Heart left ventricle (tissue), 13 donors: ENCODE data around the gene KRTAP5-6.

Source experiments
- POLR2A ChIP-seq, 2 donors: fragments of 450-650 bp; IDR thresholded peaks; one replicate each; pipeline ENCODE4 v1.6.1; 2017; ENCODE audit warnings: antibody characterized with exemption in 2 of 2, mild to moderate bottlenecking in 2 of 2, moderate library complexity in 2 of 2
- TF ChIP-seq, protein P1 (sequence below), 12 donors: fragments of 200-600 bp; sonication (generic) in 4 of 12; IDR thresholded peaks; one replicate each; pipeline versions ENCODE4 v1.5.0 to v1.8.0; 2018 to 2022; ENCODE audit warnings: antibody characterized with exemption in 12 of 12, mild to moderate bottlenecking in 5 of 12
- donor health status: ischemic (EF 13 %, LVEDD 7.1; RV severe dilation, severe dysfunction).
- donor health status: DM: no; HTN: yes; CAD: no.
- donor health status: DM: no; HTN: no; CAD: no.
- donor health status: ischemic (EF 25% LVEDD 6.9; RV normal size, moderate dysfunction).
- donor health status: ischemic (EF 25% LVEDD 5.7; RV mildly dilated, moderate dysfunction).
- donor health status: ischemic (EF 35%, LVEDD 5.7; RV mildly dilated, moderate dysfunction).
- donor health status: nonischemic (EF 11% LVEDD 7.7; RV severe dilation, severe dysfunction).
- donor health status: DM: yes; HTN: yes; CAD: no.
- donor health status: PGD.
- donor health status: ischemic (EF 29% LVEDD 5.4; RV normal size, mild dysfunction).
- donor health status: nonischemic (EF 23%, LVEDD 6.1; RV moderate dilation, normal function).

GRCh38 chr11:1706634-1707400 is 9.8 kb downstream of the KRTAP5-6 start:
- TF ChIP-seq, protein P1, sequence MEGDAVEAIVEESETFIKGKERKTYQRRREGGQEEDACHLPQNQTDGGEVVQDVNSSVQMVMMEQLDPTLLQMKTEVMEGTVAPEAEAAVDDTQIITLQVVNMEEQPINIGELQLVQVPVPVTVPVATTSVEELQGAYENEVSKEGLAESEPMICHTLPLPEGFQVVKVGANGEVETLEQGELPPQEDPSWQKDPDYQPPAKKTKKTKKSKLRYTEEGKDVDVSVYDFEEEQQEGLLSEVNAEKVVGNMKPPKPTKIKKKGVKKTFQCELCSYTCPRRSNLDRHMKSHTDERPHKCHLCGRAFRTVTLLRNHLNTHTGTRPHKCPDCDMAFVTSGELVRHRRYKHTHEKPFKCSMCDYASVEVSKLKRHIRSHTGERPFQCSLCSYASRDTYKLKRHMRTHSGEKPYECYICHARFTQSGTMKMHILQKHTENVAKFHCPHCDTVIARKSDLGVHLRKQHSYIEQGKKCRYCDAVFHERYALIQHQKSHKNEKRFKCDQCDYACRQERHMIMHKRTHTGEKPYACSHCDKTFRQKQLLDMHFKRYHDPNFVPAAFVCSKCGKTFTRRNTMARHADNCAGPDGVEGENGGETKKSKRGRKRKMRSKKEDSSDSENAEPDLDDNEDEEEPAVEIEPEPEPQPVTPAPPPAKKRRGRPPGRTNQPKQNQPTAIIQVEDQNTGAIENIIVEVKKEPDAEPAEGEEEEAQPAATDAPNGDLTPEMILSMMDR (IDR thresholded peaks at IDR 0.05) = peak in 11 of 12 donors; percentile 9 to 50 (median 29)
- TF ChIP-seq POLR2A (IDR thresholded peaks at IDR 0.05) = no peak
